ENCODE measurements around the gene KCNIP4.

- TF ChIP-seq CTCF (IDR thresholded peaks at IDR 0.05) (no peak), POLR2A (IDR thresholded peaks at IDR 0.05) (no peak)
These were observed 567.7 kb downstream of the KCNIP4 start for GRCh38 chr4:21380861-21381260.
